GM18526 (cell line): Measurements from ENCODE around the gene POLN.

ENCODE experiments used
- POLR2A ChIP-seq: IDR thresholded peaks from 3 replicates; pipeline ENCODE4 v1.6.1; 2011; ENCODE audit not compliant: insufficient read length; ENCODE audit errors: extremely low read depth

The POLN gene

GRCh38 chr4:2251795-2252529, 10.0 kb upstream of the POLN start:
- TF ChIP-seq POLR2A, result no peak

GRCh38 chr4:2251073-2251794, 9.3 kb upstream of the POLN start:
- TF ChIP-seq POLR2A, result no peak

GRCh38 chr4:2250357-2251072, 8.6 kb upstream of the POLN start:
- TF ChIP-seq POLR2A, result no peak

GRCh38 chr4:2249526-2250356, 7.8 kb upstream of the POLN start:
- TF ChIP-seq POLR2A, result no peak

GRCh38 chr4:2248821-2249261, 6.9 kb upstream of the POLN start:
- no peak for TF ChIP-seq POLR2A

- TF ChIP-seq POLR2A, result no peak
These were observed 6.3 kb upstream of the POLN start for GRCh38 chr4:2248044-2248780.

- no peak for TF ChIP-seq POLR2A
These were observed 5.5 kb upstream of the POLN start for GRCh38 chr4:2247128-2248043.

GRCh38 chr4:2246384-2247127, 4.6 kb upstream of the POLN start:
- TF ChIP-seq POLR2A, result no peak

GRCh38 chr4:2245787-2246275, 3.9 kb upstream of the POLN start:
- TF ChIP-seq POLR2A, result no peak

- TF ChIP-seq POLR2A, result no peak
These were observed 3.3 kb upstream of the POLN start for GRCh38 chr4:2245057-2245786.

GRCh38 chr4:2243681-2244380, 1.9 kb upstream of the POLN start:
- no peak for TF ChIP-seq POLR2A
